HEK293 (cell line): Measurements from ENCODE around the gene FAM171A1.

ENCODE experiments used
- CTCF ChIA-PET: fragments of 350-600 bp; formaldehyde crosslinking; extraction: SDS; loops from one replicate; lab custom pipeline; 2021; ENCODE audit warnings: antibody characterized with exemption; lab: Yijun Ruan, JAX
- POLR2A ChIA-PET: fragments of 300-600 bp; formaldehyde crosslinking; extraction: SDS; loops from one replicate; lab custom pipeline; 2020; ENCODE audit warnings: antibody characterized with exemption, inconsistent platforms; lab: Yijun Ruan, JAX
- H3K27ac ChIP-seq: fragments of 200-500 bp; sonication (Bioruptor generic); 2 replicates; pipeline ENCODE4 v1.5.1; 2014; ENCODE audit warnings: low read depth, low read length, control low read depth, inconsistent platforms; ENCODE audit errors: extremely low read depth
- H3K36me3 ChIP-seq, 2 experiments: fragments of 200-500 bp in 1 of 2; sonication (Bioruptor generic) in 1 of 2; 1 replicate in 1 of 2; 2 replicates in 1 of 2; pipeline ENCODE4 v1.5.1; 2014 to 2017; ENCODE audit warnings: inconsistent platforms in 2 of 2, low read length in 2 of 2; ENCODE audit not compliant: control insufficient read depth in 2 of 2, insufficient read depth in 1 of 2
- H3K4me1 ChIP-seq: fragments of 200-500 bp; sonication (Bioruptor generic); 2 replicates; pipeline ENCODE4 v1.5.1; 2014; ENCODE audit warnings: mild to moderate bottlenecking, low read length, inconsistent platforms; ENCODE audit not compliant: control insufficient read depth, insufficient read depth
- H3K4me3 ChIP-seq: 2 replicates; pipeline ENCODE4 v1.5.1; 2011; ENCODE audit warnings: low read depth, mild to moderate bottlenecking, control low read depth, low read length, moderate library complexity
- H3K9me3 ChIP-seq: fragments of 200-500 bp; sonication (Bioruptor generic); 2 replicates; pipeline ENCODE4 v1.5.1; 2014; ENCODE audit warnings: low read depth, low read length, inconsistent platforms; ENCODE audit not compliant: control insufficient read depth, insufficient read depth
- EGR2 ChIP-seq: fragments of 450-650 bp; formaldehyde crosslinking; IDR thresholded peaks from 2 replicates; pipeline ENCODE4 v1.5.1; 2016; ENCODE audit warnings: low read depth, missing biosample characterization, missing genetic modification characterization
- GLIS2 ChIP-seq: fragments of 450-650 bp; formaldehyde crosslinking; IDR thresholded peaks from 2 replicates; pipeline ENCODE4 v1.5.1; 2016; ENCODE audit warnings: missing biosample characterization, missing genetic modification characterization
- HOXD13 ChIP-seq: sonication (generic); formaldehyde crosslinking; IDR thresholded peaks from 2 replicates; pipeline ENCODE4 v1.8.0; 2022; ENCODE audit warnings: missing genetic modification reagents, borderline replicate concordance
- MZF1 ChIP-seq: fragments of 450-650 bp; formaldehyde crosslinking; IDR thresholded peaks from 2 replicates; pipeline ENCODE4 v1.5.1; 2017; ENCODE audit warnings: missing biosample characterization, missing genetic modification characterization, borderline replicate concordance
- SCRT2 ChIP-seq: fragments of 450-650 bp; formaldehyde crosslinking; IDR thresholded peaks from 2 replicates; pipeline ENCODE4 v1.5.1; 2016; ENCODE audit warnings: missing biosample characterization, missing genetic modification characterization
- ZBTB48 ChIP-seq: fragments of 450-650 bp; formaldehyde crosslinking; IDR thresholded peaks from 2 replicates; pipeline ENCODE4 v1.5.1; 2016; ENCODE audit warnings: missing biosample characterization, missing genetic modification characterization
- ZFP41 ChIP-seq: fragments of 450-650 bp; formaldehyde crosslinking; IDR thresholded peaks from 2 replicates; pipeline ENCODE4 v1.5.1; 2016; ENCODE audit warnings: missing biosample characterization, missing genetic modification characterization, borderline replicate concordance
- ZNF138 ChIP-seq: fragments of 450-650 bp; formaldehyde crosslinking; IDR thresholded peaks from 2 replicates; pipeline ENCODE4 v1.5.1; 2016; ENCODE audit warnings: missing biosample characterization, missing genetic modification characterization, borderline replicate concordance
- ZNF274 ChIP-seq, 2 experiments: fragments of 200-500 bp in 1 of 2; fragments of 450-650 bp in 1 of 2; sonication (Bioruptor generic) in 1 of 2; formaldehyde crosslinking in 1 of 2; IDR thresholded peaks; 2 replicates each; pipeline versions ENCODE4 v1.5.1 to v1.6.1; 2014 to 2016; ENCODE audit warnings: borderline replicate concordance in 1 of 2, inconsistent platforms in 1 of 2, low read length in 1 of 2, missing biosample characterization in 1 of 2, missing genetic modification characterization in 1 of 2
- ZNF324 ChIP-seq: fragments of 450-650 bp; formaldehyde crosslinking; IDR thresholded peaks from 2 replicates; pipeline ENCODE4 v1.5.1; 2016; ENCODE audit warnings: missing biosample characterization, missing genetic modification characterization
- ZNF366 ChIP-seq: fragments of 450-650 bp; formaldehyde crosslinking; conservative IDR thresholded peaks from 2 replicates; pipeline ENCODE4 v1.5.1; 2016; ENCODE audit warnings: missing biosample characterization, missing genetic modification characterization
- ZNF544 ChIP-seq: fragments of 450-650 bp; formaldehyde crosslinking; IDR thresholded peaks from 2 replicates; pipeline ENCODE4 v1.5.0; 2017; ENCODE audit warnings: missing biosample characterization, missing genetic modification characterization
- ZNF549 ChIP-seq: fragments of 450-650 bp; IDR thresholded peaks from 2 replicates; pipeline ENCODE4 v1.5.1; 2018; ENCODE audit warnings: missing biosample characterization, missing genetic modification characterization, mild to moderate bottlenecking, inconsistent platforms, moderate library complexity
- ZNF600 ChIP-seq: fragments of 450-650 bp; formaldehyde crosslinking; IDR thresholded peaks from 2 replicates; pipeline ENCODE4 v1.5.1; 2016; ENCODE audit warnings: missing biosample characterization, missing genetic modification characterization
- ZNF623 ChIP-seq: fragments of 450-650 bp; formaldehyde crosslinking; IDR thresholded peaks from 2 replicates; pipeline ENCODE4 v1.5.1; 2016; ENCODE audit warnings: missing biosample characterization, missing genetic modification characterization
- TF ChIP-seq, protein P1 (sequence below): fragments of 450-650 bp; formaldehyde crosslinking; IDR thresholded peaks from 2 replicates; pipeline ENCODE4 v1.5.1; 2016; ENCODE audit warnings: missing biosample characterization, missing genetic modification characterization, borderline replicate concordance
- TF ChIP-seq, protein P2 (sequence below): fragments of 450-650 bp; formaldehyde crosslinking; IDR thresholded peaks from 2 replicates; pipeline ENCODE4; 2016; ENCODE audit warnings: missing biosample characterization, missing genetic modification characterization

The FAM171A1 gene

DNA sequence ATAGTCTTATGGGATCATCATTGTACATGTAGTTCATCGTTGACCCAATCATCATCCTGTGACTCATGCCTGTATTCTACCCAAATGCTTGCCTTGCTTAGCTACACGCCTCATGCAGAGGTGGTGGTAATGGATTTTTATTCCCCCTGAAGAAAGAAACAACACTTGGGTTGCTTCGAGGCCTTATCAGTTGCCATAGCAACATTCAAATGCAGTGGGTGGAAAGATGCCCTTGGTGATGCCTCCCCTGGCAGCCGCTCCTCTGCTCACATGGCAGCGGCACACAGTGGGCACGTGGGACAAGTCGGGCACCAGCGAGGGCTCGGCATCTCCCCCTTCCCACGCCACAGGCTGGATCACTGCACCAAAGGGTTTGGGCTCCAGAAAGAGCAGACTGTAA is 148.6 kb downstream of the FAM171A1 start (continued):
- TF ChIP-seq, protein P1, sequence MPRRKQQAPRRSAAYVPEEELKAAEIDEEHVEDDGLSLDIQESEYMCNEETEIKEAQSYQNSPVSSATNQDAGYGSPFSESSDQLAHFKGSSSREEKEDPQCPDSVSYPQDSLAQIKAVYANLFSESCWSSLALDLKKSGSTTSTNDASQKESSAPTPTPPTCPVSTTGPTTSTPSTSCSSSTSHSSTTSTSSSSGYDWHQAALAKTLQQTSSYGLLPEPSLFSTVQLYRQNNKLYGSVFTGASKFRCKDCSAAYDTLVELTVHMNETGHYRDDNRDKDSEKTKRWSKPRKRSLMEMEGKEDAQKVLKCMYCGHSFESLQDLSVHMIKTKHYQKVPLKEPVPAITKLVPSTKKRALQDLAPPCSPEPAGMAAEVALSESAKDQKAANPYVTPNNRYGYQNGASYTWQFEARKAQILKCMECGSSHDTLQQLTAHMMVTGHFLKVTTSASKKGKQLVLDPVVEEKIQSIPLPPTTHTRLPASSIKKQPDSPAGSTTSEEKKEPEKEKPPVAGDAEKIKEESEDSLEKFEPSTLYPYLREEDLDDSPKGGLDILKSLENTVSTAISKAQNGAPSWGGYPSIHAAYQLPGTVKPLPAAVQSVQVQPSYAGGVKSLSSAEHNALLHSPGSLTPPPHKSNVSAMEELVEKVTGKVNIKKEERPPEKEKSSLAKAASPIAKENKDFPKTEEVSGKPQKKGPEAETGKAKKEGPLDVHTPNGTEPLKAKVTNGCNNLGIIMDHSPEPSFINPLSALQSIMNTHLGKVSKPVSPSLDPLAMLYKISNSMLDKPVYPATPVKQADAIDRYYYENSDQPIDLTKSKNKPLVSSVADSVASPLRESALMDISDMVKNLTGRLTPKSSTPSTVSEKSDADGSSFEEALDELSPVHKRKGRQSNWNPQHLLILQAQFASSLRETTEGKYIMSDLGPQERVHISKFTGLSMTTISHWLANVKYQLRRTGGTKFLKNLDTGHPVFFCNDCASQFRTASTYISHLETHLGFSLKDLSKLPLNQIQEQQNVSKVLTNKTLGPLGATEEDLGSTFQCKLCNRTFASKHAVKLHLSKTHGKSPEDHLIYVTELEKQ = no peak
- TF ChIP-seq, all 188 proteins: peak for 0

DNA sequence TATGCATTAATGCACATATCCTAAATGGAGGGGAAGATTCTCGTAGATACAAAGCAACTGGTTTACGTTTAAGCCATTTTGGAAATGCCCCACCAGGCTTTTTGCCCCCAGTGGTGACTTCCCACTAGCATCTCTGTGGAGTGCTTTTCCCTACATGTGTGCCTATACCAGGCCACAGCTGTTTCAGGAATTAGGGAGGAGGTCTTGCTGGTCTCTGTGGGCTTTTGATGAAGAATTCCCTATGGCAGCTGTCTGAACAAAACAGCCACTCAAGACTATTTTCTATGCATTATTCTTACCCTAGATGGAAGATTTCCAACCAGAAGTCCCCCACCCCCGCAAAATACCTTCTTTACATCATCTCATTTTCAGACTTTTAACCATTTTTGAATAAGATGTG is 150.6 kb downstream of the FAM171A1 start:
- TF ChIP-seq SCRT2 (tag by site-specific recombination) (no peak), MZF1 (tag by site-specific recombination) (no peak), ZNF600 (no peak), ZFP41 (tag by site-specific recombination) (no peak), ZNF366 (tag by site-specific recombination) (no peak), EGR2 (tag by site-specific recombination) (no peak), GLIS2 (tag by site-specific recombination) (no peak)
- Histone ChIP-seq H3K9me3 (no peaks in the 10 kb centered on the region), H3K36me3 (peaks cover 5 to 8% of the 10 kb centered on the region in 2 experiments; a peak in 2 of 3 replicates), H3K4me3 (no peak overlapping the region), H3K4me1 (no peaks in the 10 kb centered on the region), H3K27ac (no peak overlapping the region)
- ChIA-PET CTCF (interaction anchor here (1.1 kb wide), 1 partner anchor 9 kb away, joined by 5 read pairs; no protein-coding TSS in a partner anchor), POLR2A (no interaction called here)

DNA sequence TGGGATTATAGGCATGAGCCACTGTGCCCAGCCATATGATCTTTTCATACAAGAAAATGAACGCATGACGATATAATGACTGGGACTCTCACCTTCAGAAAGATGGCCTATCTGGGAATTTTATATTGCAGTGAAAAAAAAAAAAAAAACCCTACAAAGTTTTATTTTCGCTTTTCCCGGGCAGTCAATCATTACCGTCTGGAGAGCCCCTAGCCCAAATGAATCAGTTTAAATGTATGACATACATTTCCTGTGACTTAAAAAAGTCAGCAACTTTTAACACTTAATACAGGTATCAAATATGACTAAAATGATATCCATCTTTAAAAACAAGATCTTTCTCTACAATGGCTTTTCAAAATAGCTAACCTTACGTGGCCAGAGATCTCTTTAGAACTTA is 154.4 kb downstream of the FAM171A1 start:
- Histone ChIP-seq H3K36me3 (peaks cover 8 to 28% of the 10 kb centered on the region in 2 experiments; a peak in 2 of 3 replicates), H3K9me3 (no peaks in the 10 kb centered on the region), H3K27ac (no peak overlapping the region), H3K4me3 (no peak overlapping the region), H3K4me1 (no peaks in the 10 kb centered on the region)
- TF ChIP-seq ZNF549 (tag by site-specific recombination) = no peak
- TF ChIP-seq HOXD13 (CRISPR knock-in tag) = no peak
- TF ChIP-seq ZNF544 (tag by site-specific recombination) = no peak
- no peak for TF ChIP-seq ZNF138 (tag by site-specific recombination)
- no peak for TF ChIP-seq ZNF623 (tag by site-specific recombination)
- no peak for TF ChIP-seq ZBTB48 (tag by site-specific recombination)
- TF ChIP-seq, protein P2, sequence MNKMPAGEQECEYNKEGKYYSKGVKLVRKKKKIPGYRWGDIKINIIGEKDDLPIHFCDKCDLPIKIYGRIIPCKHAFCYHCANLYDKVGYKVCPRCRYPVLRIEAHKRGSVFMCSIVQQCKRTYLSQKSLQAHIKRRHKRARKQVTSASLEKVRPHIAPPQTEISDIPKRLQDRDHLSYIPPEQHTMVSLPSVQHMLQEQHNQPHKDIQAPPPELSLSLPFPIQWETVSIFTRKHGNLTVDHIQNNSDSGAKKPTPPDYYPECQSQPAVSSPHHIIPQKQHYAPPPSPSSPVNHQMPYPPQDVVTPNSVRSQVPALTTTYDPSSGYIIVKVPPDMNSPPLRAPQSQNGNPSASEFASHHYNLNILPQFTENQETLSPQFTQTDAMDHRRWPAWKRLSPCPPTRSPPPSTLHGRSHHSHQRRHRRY (tag by site-specific recombination) = no peak
- TF ChIP-seq ZNF324 (tag by site-specific recombination) = no peak
- POLR2A ChIA-PET = no interaction called here
- CTCF ChIA-PET = no interaction called here

DNA sequence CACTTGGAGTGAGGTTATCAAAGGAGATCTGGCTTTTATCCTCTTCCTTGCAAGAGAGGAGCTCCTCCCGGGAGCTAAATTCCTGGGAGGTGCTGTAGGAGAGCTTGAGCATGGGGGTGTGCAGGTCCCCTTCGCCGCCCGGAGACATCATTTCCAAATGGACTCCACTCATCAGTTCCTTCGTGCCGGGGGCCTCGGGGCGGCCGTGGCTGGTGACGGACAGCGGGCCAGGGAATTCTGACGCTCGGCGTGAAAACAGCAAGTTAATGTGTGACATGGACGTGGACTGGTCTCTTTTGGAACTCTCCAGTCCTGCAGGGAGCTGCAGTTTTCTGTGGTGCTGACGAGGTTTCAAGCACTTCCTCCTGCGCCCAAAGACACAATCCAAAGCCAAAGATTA is 156.9 kb downstream of the FAM171A1 start:
- H3K36me3 ChIP-seq = peaks cover 8 to 26% of the 10 kb centered on the region in 2 experiments; a peak in 2 of 3 replicates
- TF ChIP-seq ZNF274 (IDR thresholded peaks at IDR 0.05; ENCODE audit: low read length) (no peak), ZNF274 (tag by site-specific recombination; IDR thresholded peaks at IDR 0.05; ENCODE audit: borderline replicate concordance) (no peak)
- TF ChIP-seq, all 188 proteins: peak for 0
- H3K9me3 ChIP-seq = no peaks in the 10 kb centered on the region
- CTCF ChIA-PET = no interaction called here
- POLR2A ChIA-PET = interaction anchor here (0.7 to 1.8 kb wide), 2 partner anchors 9 to 71 kb away, joined by 4 to 5 read pairs; no protein-coding TSS in a partner anchor
- H3K4me3 ChIP-seq = no peak overlapping the region
- no peaks in the 10 kb centered on the region for H3K4me1 ChIP-seq
- no peak overlapping the region for H3K27ac ChIP-seq
